ENCODE results near the gene VSTM2B. TPM values are rescaled to one million over a fixed set of nuclear protein-coding genes. Genes with fewer than 3 reads are reported as not detected.

VSTM2B gene
- polyA plus RNA-seq, 1 of the 3 experiments (the other 2 are of a cell fraction): not detected

- Histone ChIP-seq H3K9me3 (no peaks in the 10 kb centered on the region), H3F3A (replicated peaks; ENCODE audit: insufficient read depth) (no peaks in the 10 kb centered on the region), H4K20me1 (ENCODE audit: insufficient read depth) (no peaks in the 10 kb centered on the region), H3K9ac (no peak overlapping the region), H2AFZ (ENCODE audit: low read depth) (no peak overlapping the region), H3K36me3 (replicated peaks in 1 of 2; ENCODE audit: control insufficient read depth in 1 of 2, insufficient read depth in 2 of 2, low read length in 1 of 2) (no peaks in the 10 kb centered on the region), H3K27me3 (ENCODE audit: insufficient read depth) (peaks cover 9% of the 10 kb centered on the region), H3K27ac (ENCODE audit: low read depth in 2 of 2, low read length in 1 of 2) (no peak overlapping the region), H3K4me2 (no peak overlapping the region), H3K4me1 (ENCODE audit: control insufficient read depth in 1 of 2, insufficient read depth in 2 of 2, low read depth in 1 of 2, low read length in 1 of 2) (no peaks in the 10 kb centered on the region), H3K79me2 (ENCODE audit: insufficient read depth) (no peaks in the 10 kb centered on the region), H3K9me2 (no peaks in the 10 kb centered on the region), H3K4me3 (ENCODE audit: low read depth in 2 of 2, low read length in 1 of 2) (no peak overlapping the region)
- CTCF ChIA-PET: interaction anchor here (1.2 to 2.7 kb wide), 3 partner anchors 11 to 253 kb away, joined by 4 to 16 read pairs (median 4); no protein-coding TSS in a partner anchor
- no peak for DNase-seq
- TF ChIP-seq SMC3 (IDR thresholded peaks at IDR 0.05; ENCODE audit: low read depth, low read length) (no peak), RCOR1 (IDR thresholded peaks at IDR 0.05; ENCODE audit: low read length) (no peak), CTCF (IDR thresholded peaks at IDR 0.05) (no peak), SIN3A (IDR thresholded peaks at IDR 0.05; ENCODE audit: borderline replicate concordance, low read depth, low read length) (no peak), RFX5 (IDR thresholded peaks at IDR 0.05; ENCODE audit: low read length) (no peak), PBX3 (IDR thresholded peaks at IDR 0.05) (no peak), NRF1 (IDR thresholded peaks at IDR 0.05; ENCODE audit: low read depth, low read length) (no peak), POLR2AphosphoS5 (IDR thresholded peaks at IDR 0.05; ENCODE audit: low read depth, low read length) (no peak), FOXJ3 (CRISPR knock-in tag; IDR thresholded peaks at IDR 0.05) (no peak), EZH2phosphoT487 (IDR thresholded peaks at IDR 0.05; ENCODE audit: borderline replicate concordance, low read depth) (no peak), MEF2A (IDR thresholded peaks at IDR 0.05; ENCODE audit: borderline replicate concordance, low read depth) (no peak)
- TF ChIP-seq, protein P1, sequence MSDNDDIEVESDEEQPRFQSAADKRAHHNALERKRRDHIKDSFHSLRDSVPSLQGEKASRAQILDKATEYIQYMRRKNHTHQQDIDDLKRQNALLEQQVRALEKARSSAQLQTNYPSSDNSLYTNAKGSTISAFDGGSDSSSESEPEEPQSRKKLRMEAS (IDR thresholded peaks at IDR 0.05; ENCODE audit: low read depth): no peak
- WGBS (ENCODE audit: low lambda C conversion rate): 12% methylated on average over 5 of the region's 9 CpGs
- POLR2A ChIA-PET: interaction anchor here (0.6 kb wide), 1 partner anchor 30 kb away, joined by 4 read pairs; no protein-coding TSS in a partner anchor
These were observed 9.5 kb upstream of the VSTM2B start for GRCh38 chr19:29516358-29516725.

GRCh38 chr19:29516821-29517395 is 8.9 kb upstream of the VSTM2B start:
- no peaks in the 10 kb centered on the region for H4K20me1 ChIP-seq (ENCODE audit: insufficient read depth)
- H3K9me3 ChIP-seq: no peaks in the 10 kb centered on the region
- no peak overlapping the region for H3K9ac ChIP-seq
- H3F3A ChIP-seq (replicated peaks; ENCODE audit: insufficient read depth): no peaks in the 10 kb centered on the region
- ChIA-PET POLR2A (no interaction called here), CTCF (interaction anchor here (1.2 to 2.7 kb wide), 2 partner anchors 10 to 12 kb away, joined by 4 to 16 read pairs; no protein-coding TSS in a partner anchor)
- H3K27ac ChIP-seq (ENCODE audit: low read depth in 2 of 2, low read length in 1 of 2): no peak overlapping the region
- H3K4me3 ChIP-seq (ENCODE audit: low read depth in 2 of 2, low read length in 1 of 2): no peak overlapping the region
- H3K9me2 ChIP-seq: no peaks in the 10 kb centered on the region
- peaks cover 13% of the 10 kb centered on the region for H3K27me3 ChIP-seq (ENCODE audit: insufficient read depth)
- WGBS (ENCODE audit: low lambda C conversion rate): 18% methylated on average over 7 of the region's 9 CpGs
- no peak overlapping the region for H2AFZ ChIP-seq (ENCODE audit: low read depth)
- no peak overlapping the region for H3K4me2 ChIP-seq
- no peak for DNase-seq
- H3K4me1 ChIP-seq (ENCODE audit: control insufficient read depth in 1 of 2, insufficient read depth in 2 of 2, low read depth in 1 of 2, low read length in 1 of 2): no peaks in the 10 kb centered on the region
- no peaks in the 10 kb centered on the region for H3K79me2 ChIP-seq (ENCODE audit: insufficient read depth)
- no peaks in the 10 kb centered on the region for H3K36me3 ChIP-seq (replicated peaks in 1 of 2; ENCODE audit: control insufficient read depth in 1 of 2, insufficient read depth in 2 of 2, low read length in 1 of 2)
- TF ChIP-seq EP300 (IDR thresholded peaks at IDR 0.05; ENCODE audit: borderline replicate concordance in 1 of 2, low read depth in 1 of 2, low read length in 1 of 2): no peak
- no peak for TF ChIP-seq MXI1 (IDR thresholded peaks at IDR 0.05; ENCODE audit: low read depth, low read length)
- TF ChIP-seq NFIC (IDR thresholded peaks at IDR 0.05; ENCODE audit: borderline replicate concordance): no peak
- no peak for TF ChIP-seq CTCF (IDR thresholded peaks at IDR 0.05)
- TF ChIP-seq CHD2 (IDR thresholded peaks at IDR 0.05; ENCODE audit: low read length, partially characterized antibody): no peak
- TF ChIP-seq, protein P2, sequence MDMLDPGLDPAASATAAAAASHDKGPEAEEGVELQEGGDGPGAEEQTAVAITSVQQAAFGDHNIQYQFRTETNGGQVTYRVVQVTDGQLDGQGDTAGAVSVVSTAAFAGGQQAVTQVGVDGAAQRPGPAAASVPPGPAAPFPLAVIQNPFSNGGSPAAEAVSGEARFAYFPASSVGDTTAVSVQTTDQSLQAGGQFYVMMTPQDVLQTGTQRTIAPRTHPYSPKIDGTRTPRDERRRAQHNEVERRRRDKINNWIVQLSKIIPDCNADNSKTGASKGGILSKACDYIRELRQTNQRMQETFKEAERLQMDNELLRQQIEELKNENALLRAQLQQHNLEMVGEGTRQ (IDR thresholded peaks at IDR 0.05; ENCODE audit: borderline replicate concordance, low read depth, low read length): no peak
- no peak for TF ChIP-seq RXRA (IDR thresholded peaks at IDR 0.05; ENCODE audit: borderline replicate concordance, low read depth)
- TF ChIP-seq GABPA (IDR thresholded peaks at IDR 0.05; ENCODE audit: low read depth): no peak
- TF ChIP-seq NRF1 (IDR thresholded peaks at IDR 0.05; ENCODE audit: low read depth, low read length): no peak
- no peak for TF ChIP-seq EZH2phosphoT487 (IDR thresholded peaks at IDR 0.05; ENCODE audit: borderline replicate concordance, low read depth)
- no peak for TF ChIP-seq JUND (IDR thresholded peaks at IDR 0.05)
- TF ChIP-seq USF1 (IDR thresholded peaks at IDR 0.05; ENCODE audit: borderline replicate concordance, low read depth): no peak
